Mammary epithelial cell (primary cell): ENCODE data around the gene MFSD2A.

Experiments
- CTCF ChIP-seq, 2 donors: IDR thresholded peaks in 1 of 2; conservative IDR thresholded peaks in 1 of 2; 2 replicates each; pipeline ENCODE4 v1.5.1; 2011 to 2012; ENCODE audit warnings: inconsistent platforms in 2 of 2, low read length in 2 of 2, mild to moderate bottlenecking in 2 of 2, control low read depth in 1 of 2, low read depth in 1 of 2; ENCODE audit not compliant: insufficient read depth in 1 of 2; ENCODE audit errors: extremely low read depth in 1 of 2
- EZH2 ChIP-seq: IDR thresholded peaks from 2 replicates; pipeline ENCODE4 v1.6.1; 2012; ENCODE audit warnings: low read length, inconsistent platforms, borderline replicate concordance

- TF ChIP-seq CTCF (conservative IDR thresholded peaks at IDR 0.05 in 1 of 2, IDR thresholded peaks at IDR 0.05 in 1 of 2; ENCODE audit: extremely low read depth in 1 of 2, insufficient read depth in 1 of 2, low read depth in 1 of 2, low read length in 2 of 2) (no peak), EZH2 (no peak)
Measured at GRCh38 chr1:39981945-39982344, 27.0 kb downstream of the MFSD2A start.
